Stimulated activated CD8-positive, alpha-beta memory T cell treated with anti-CD3 and anti-CD28 coated beads, Interleukin-4, amount 100 ng/mL, for 4 hours (primary cell): ENCODE data around the gene FARP2.
"Not testable (repeated sequence)": the region's sequence is repeated elsewhere in the genome, so short reads cannot be mapped to it uniquely, and the experiment has no call there.

ENCODE experiments used
- DNase-seq, 2 donors: peaks; one replicate each; pipeline ENCODE4 v3.0.0-alpha.2; 2020; ENCODE audit warnings: low read depth in 2 of 2, low spot score in 1 of 2

The FARP2 gene

DNA sequence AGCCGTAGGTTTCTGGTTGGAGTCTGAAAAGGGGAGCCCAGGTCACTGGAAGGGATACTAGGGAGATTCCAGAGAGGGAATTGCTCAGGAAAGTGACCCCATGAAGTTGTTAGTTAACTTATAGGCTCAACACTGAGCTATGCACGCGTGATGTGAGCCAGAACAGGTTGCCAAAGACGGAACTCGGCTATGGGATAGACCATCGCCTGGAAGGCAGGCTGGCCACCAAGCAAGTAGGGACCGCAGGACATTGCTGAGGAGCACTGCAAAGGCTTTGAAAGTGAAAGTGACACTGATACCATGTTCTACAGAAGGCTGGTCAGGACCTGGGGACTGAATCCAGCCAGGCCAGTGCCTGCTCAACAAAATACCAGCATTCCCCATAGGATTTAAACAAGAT, 7.3 kb downstream of the FARP2 start:
- no peak for DNase-seq

DNA sequence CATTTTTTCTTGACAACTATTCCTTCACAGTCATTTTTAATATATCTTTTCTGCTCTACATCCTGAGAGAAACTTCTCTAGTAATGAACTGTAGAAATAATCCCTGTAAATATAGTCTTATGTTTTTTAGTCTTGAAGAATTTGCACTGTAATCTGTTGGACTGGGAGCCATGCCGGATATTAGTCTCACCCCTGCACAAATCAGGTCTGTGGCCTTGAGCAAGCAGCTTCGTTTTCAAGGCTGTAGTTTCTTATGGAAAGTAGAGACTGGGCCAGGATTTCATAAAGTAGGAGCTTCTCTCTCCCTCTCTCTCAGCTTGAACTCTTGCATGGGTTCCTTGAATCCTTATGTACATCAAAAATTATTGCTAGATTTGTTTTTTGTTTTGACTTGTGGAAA, 8.7 kb downstream of the FARP2 start:
- no peak for DNase-seq

DNA sequence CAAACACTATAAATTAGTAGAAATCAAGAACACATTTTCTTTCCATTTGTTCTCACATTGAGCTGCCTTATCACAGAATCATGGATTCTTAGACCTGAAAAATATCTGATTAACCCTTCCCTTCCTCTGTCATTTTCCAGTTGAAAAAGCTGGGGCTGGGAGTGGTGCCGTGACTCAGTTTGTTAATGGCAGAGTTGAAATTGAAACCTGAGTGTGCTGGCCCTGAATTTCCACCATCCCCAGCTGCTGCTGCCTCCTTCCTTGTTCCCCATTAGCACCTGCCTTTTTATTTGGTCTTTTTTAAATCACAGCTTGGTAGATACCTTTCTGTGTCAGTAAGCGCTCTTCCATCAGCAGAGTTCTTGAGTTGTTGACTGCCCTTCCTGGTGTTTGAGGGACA, 10.6 kb downstream of the FARP2 start:
- DNase-seq, result no peak

DNA sequence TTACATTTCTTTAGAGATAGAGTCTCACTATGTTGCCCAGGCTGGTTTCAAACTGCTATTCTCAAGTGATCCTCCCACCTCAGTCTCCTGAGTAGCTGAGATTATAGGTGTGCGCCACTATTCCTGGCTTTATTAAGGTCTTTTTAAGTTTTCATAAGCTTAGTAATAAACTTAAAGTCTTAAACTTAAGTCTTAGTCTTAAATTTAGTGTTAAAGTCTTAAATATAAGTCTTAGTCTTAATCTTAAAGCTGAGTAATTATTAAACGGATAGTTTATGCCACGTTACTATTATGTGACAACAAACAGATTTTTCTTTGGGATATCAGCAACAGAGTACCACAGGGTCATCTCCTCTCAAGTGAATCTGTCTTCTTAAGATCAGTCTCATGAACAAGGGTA, 12.6 kb downstream of the FARP2 start:
- no peak for DNase-seq

DNA sequence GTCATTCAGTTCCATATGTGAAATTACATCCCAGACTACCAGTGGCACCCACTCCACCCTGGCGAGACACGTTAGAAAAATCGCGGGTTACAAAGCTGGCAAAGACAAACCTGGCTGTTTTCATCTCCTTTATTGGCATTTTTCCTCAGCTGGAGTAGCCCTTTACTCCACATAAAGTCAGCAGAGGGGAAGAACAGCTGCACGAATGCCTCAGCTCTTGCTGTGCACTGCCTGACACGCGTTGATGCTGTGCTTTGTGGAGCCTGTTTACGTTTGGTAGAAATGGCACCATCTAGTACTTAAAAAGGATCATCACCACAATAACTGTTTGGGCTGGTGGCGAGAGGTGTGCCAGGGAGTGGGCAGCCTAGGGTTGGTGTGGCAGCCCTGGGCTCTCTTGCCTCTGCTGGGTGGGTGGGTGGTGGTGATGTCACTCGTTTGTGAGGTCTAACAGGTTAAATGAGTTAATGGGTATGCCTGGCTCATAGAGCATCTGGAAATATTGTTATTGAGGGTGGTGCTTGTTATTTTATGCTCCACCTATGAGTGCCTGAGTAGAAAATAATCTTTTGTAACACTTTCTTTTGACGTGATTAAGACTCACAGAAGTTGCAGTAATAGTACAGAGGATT, 16.4 kb downstream of the FARP2 start:
- DNase-seq, result no peak

DNA sequence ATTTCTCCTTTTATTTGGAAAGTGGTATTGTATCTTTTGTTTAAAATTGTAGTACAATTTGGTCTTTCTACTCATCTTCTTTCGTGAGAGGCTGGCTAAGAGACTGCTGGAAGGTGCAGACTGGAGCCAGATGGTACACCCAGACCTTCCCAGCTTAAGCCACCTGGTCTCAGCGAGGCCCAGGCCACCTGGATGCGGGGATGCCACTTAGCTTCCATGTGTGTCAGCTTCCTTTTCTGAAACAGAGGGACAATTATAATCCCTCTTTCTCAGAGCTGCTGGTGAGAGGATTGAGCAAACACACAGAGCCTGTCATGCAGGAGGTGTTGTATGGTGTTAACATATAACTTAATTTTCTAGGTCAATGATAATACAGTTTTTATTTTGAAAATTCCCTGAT, 17.4 kb downstream of the FARP2 start:
- DNase-seq, result no peak

DNA sequence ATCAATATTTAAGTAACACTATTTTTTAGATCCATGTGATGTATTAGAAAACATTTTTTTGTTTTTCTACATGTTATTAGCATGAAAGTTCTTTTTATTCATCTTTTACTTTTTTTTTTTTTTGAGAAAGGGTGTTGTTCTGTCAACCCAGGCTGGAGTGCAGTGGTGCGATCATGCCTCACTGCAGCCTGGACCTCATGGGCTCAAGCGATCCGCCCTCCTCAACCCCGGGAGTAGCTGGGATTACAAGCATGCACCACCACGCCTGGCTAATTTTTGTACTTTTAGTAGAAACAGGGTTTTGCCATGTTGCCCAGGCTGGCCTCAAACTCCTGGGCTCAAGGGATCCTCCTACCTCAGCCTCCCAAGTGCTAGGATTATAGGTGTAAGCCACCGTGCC, 17.8 kb downstream of the FARP2 start:
- not testable (repeated sequence) for DNase-seq

DNA sequence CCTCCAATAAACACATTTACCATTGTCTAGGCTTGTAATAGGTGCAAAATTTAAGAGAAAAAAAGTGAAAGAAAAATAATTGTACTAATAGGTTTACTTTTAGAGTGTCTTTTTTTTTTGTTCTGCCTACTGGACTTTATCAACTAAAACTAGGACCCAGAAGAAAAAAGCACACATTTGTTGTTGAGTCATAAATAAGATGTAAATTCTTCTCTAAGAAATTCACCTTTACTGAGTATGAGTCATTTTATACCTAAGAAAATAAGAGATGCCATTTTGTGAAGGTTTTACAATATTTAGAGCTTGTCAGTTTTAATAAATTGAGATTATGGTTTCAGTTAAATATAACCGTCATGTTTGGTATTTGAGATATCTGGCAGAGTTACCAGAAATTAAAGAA, 19.2 kb downstream of the FARP2 start:
- DNase-seq, result no peak

DNA sequence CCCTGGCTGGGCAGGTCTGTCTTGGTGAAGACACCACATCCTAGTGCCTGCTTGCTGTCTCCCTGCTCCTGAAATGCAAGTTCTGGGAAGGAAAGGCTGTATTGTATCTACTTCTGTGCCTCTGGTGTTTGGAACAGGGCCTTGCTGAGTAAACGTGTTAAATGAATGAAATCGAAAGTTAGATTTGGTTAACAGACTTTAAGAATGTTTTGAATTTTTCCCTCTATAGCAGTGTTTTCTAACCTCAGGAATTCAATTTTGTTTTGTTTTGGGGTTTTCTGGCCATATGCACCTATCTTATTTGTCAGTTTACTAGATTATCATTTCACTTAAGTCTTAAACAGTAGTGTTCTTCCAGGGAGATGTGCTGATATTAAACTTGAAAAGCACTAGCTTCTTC, 20.7 kb downstream of the FARP2 start:
- no peak for DNase-seq

DNA sequence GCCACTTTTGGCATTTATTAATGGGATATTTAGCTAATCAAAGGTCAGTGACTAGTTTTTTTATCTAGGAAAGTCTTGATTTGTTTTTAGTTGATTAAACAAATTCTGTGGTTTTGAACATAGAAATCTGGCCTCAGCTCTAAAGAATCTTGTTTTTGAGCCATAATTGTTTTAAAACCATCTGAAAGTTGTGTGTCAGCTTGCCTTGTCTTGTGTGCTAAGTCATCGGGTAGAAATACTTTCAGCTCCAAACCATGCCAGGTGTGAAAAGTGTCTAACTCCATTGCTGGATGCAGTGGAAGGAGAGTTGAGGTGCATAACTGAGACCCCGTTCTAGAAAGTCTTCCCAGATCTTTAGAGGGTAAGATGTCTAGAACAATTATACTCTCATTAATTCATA, 22.7 kb downstream of the FARP2 start:
- DNase-seq, result no peak

DNA sequence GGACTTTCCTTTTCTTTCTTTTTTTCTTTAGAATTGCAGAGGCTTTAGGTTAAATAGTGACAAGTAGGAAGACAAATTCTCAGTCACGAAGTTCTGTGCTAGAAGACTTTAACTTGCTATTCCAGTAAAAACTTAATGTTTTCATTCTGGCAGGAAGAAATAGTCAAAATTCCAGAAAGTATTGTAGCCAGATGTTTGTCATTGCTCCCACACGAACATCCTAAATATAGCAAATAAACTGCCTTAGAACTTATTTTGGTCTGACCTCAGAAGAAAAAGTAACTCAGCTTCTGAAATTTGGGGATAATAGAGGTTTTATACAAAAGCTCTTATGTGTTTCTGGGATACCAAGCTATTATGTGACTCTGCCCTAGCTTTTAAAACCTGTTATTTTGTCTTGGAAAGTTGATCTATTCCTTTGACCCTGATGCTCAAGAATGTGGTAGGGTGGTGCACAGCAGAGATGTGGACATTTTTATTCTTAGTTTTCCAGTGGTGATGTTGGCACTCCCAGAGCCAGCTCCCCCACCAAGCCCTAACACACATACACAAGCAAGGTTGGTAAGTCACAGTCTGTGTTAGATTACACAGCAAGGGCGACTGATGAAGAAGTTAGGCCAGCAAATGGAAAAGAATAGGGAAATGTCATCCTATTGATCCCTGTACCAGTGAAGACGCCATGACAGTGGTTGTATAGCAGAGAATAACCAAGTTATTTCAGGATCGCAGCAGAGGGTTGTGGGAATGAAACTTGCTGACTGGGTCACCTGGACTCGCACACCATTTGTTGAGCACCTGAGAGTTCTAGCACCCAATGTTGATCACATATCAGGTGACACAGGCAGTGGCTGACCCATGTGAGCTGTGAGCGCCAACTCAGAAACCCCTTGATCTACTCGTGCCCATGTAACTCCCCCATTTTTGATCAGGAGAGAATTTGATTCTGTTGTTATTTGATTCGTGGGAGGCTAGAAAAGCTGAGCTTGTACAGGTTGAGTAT, 23.7 kb downstream of the FARP2 start:
- DNase-seq, result no peak

DNA sequence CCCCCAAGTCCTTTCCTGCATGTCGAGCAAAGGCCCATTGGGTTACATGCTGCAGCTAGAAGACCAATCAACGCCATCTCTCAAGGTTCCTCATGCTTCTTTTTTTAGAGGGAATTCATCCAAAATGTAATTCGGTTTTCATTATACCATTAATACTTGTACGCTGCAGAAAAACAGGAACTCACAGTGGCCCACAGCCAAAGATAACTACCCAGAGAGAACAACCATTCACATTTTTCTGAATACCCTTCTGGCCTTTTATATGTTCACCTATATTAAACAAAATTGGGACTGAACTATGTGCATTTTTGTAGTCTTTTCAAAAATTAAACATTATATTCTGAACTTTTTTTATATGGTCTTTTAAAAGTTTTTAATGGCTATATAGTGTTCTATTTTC, 25.8 kb downstream of the FARP2 start:
- DNase-seq, result no peak

DNA sequence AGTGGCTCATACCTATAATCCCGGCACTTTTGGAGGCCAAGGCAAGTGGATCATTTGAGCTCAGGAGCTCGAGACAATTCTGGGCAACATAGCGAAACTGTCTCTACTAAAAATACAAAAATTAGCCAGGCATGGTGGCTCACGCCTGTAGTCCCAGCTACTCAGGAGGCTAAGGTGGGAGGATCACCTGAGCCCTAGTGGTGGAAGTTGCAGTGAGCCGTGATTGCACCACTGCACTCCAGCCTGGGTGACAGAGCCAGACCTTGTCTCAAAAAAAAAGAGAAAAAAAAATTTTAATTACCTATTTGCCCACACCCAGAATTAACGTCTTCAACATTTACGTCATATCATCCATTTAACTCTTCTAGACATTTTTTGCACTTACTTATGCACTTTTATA, 29.4 kb downstream of the FARP2 start:
- DNase-seq, result not testable (repeated sequence)

DNA sequence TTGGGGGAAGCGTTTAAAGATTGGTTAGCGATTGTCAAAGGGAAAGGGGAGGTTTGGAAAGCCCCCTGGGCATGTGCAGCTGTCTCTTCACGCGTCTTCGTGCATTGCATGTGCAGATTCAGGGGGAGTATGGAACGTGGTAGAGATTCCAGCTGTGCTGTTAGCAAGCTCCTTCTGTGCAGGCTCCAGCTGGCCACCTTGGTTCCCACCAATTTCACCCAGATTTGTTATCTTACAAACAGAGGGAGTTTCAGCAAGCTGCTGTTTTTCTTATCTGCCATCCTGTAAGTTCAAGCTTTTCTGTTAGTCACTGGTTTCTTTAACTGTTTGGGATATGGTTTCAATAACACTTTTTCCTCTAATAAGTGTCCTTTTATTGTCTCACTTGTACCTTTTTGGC, 30.4 kb downstream of the FARP2 start:
- DNase-seq, result no peak

DNA sequence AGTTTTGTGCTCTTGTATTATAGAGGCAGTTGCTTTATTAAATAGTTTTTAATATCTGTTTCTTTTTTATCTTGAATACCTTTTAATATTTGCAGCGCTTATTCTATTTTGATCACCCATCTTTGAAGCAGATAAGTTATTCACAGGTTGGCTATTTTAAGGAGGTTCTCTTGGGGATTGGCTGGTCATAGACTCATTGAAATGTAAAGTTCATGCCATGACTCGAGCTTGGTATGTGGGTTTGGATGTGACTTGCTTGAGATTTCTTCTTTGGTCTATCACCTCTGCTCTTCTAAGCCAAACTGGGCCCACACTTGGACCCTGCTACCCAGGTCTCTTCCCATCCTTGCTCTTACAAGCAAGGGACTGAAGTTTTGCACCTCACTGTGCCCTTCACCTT, 33.6 kb downstream of the FARP2 start:
- no peak for DNase-seq

DNA sequence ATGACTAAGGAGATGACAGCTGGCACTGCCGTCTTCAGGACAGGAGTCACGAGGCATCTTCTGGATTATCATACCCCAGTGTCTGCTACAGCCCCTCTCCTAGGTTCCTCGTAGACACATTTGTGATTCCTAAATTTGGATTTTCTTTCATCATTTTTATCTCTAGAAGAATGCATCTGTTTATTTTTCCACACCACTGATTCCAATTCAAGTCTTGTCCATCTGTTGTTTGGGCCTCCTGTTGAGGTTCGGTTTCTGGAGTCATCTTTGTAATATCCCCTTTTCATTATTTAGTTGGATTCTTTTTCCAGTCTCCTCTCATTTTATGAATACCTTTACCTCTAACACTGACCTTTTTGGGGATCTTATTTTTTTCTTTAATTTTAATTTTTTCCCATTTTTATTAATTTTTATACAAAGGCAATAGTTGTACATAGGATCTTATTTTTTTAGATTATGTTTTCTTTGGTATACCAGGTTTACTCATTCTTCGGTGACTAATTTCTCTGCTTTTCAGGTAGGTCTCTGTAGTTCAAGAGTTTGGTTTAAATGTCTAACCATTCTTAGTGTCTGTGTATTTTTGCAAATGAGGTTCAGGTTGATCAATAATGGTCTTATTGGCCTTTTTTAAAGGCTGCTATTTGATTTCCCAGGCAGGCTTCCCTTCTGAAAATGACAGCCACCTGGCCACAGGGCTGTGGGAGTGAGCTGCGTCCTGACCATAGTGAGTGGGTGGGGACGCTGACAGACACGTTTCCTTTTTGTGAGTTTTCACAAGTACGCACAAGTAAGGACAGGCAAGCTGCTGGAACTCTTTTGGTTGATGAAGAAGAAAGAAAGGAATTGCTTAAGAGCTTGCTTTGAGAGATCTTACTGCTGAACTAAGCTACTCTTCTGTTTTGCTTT, 34.5 kb downstream of the FARP2 start:
- no peak for DNase-seq

DNA sequence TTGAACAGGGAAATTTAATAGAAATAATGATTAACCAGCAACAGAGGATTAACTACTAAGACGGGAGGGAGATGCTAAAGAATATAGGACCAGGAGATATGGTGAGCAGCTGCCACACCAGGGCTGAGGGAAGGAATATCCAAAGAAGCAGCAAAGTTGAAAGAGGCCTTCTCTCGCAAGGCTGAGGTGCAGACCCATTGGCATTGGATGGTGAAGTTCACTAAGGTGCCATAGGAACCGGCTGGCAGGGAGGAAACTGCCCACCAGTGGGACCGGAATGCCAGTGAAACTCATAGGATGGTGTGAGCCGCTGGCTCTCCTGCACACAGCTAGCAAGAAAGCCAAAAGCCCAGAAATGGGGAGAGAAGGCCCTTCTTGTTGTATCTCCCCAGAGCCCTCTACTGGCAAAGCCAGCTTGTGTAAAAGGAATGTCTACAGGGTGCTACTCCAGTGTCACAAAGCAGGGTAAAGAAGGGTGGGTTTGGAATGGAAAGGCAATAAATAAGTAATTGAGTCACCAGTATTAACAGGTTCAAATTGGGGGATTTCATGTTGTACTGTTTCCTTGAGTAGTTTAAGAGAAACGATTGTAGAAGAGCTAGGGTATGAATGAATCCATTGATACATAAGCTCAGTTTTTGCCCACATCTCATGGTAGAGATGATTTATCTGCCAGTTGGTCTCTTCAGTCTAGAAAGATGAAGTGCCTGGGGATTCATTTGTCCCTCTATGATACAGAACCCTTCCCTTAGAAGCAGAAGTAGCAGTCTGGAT, 36.0 kb downstream of the FARP2 start:
- no peak for DNase-seq

DNA sequence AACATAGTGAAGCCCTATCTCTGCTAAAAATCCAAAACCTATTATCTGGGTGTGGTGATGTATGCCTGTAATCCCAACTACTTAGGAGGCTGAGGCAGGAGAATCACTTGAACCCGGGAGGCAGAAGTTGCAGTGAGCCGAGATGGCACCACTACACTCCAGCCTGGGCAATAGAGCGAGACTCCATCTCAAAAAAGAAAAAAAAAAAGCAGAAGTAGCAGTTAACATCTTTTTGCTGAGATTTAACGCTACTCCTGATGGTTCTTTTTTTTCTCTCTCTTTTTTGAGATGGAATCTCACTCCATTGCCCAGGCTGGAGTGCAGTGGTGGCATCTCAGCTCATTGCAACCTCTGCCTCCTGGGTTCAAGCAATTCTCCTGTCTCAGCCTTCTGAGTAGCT, 36.7 kb downstream of the FARP2 start:
- DNase-seq, result not testable (repeated sequence)

DNA sequence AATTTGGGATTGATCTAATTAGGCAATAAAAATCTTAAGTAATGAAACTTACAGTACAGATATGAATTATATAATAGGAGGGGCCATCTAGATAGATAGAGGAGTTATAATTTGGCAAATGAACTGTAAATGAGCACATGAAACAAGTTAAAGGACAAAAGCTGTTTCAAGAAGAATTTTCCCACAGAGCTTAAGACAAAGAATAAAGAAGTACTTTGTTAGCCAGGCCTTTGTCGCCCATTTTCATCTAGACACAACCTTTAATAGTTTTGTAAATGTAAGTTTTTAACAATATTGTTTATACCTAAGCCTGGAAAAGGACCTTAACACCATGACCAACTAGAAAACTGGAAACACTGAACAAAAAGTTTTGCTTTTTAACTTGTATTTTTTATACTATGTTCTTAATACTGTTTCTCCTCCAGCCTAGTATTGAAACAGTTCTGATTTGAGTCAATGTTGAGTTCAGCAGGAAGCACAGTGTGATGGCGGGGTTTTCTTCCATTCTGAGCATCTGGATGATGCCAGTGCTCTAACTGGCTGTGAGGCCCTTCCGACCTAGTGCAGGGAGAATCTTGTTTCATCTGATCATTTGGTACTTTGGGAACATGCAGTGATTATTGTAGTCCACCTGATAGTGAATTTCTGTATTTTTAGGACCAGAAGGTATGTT, 37.6 kb downstream of the FARP2 start:
- no peak for DNase-seq

DNA sequence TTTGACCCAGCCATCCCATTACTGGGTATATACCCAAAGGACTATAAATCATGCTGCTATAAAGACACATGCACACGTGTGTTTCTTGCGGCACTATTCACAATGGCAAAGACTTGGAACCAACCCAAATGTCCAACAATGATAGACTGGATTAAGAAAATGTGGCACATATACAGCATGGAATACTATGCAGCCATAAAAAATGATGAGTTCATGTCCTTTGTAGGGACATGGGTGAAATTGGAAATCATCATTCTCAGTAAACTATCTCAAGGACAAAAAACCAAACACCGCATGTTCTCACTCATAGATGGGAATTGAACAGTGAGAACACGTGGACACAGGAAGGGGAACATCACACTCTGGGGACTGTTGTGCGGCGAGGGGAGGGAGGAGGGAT, 40.7 kb downstream of the FARP2 start:
- DNase-seq, result not testable (repeated sequence)
